Cardiac fibroblast (primary cell): ENCODE results near the gene S1PR4.

Experiments used
- DNase-seq, 2 donors: peaks; one replicate each; pipeline versions ENCODE4 v3.0.0 to v3.0.0-alpha.2; 2010; ENCODE audit warnings: low read depth in 2 of 2
- H3K4me3 ChIP-seq, 2 donors: replicated peaks in 1 of 2; 1 replicate in 1 of 2; 2 replicates in 1 of 2; pipeline ENCODE4 v1.5.1; 2011; ENCODE audit warnings: low read depth in 2 of 2, low read length in 2 of 2, mild to moderate bottlenecking in 2 of 2, moderate library complexity in 1 of 2
- TF ChIP-seq, protein P1 (sequence below): IDR thresholded peaks from one replicate; pipeline ENCODE4 v1.5.1; 2011; ENCODE audit warnings: low read depth, mild to moderate bottlenecking, low read length, inconsistent platforms

Gene S1PR4

DNA sequence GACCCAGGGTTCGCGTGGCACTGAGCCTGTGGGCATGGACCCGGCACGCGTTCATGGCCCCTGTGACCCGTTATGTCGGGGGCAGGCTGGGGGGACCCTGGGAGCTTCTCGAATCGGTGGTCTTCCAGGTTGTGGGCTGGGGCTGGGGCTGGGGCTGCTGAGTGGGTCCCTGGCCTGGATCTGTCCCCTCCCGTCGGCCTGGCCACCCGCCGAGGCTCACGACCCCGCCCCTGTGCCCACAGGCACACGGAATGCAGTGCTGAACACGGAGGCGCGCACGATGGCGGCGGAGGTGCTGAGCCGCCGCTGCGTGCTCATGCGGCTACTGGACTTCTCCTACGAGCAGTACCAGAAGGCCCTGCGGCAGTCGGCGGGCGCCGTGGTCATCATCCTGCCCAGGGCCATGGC, 13.7 kb downstream of the S1PR4 start:
- DNase-seq, result no peak
- H3K4me3 ChIP-seq, result no peak overlapping the region
- TF ChIP-seq, protein P1, sequence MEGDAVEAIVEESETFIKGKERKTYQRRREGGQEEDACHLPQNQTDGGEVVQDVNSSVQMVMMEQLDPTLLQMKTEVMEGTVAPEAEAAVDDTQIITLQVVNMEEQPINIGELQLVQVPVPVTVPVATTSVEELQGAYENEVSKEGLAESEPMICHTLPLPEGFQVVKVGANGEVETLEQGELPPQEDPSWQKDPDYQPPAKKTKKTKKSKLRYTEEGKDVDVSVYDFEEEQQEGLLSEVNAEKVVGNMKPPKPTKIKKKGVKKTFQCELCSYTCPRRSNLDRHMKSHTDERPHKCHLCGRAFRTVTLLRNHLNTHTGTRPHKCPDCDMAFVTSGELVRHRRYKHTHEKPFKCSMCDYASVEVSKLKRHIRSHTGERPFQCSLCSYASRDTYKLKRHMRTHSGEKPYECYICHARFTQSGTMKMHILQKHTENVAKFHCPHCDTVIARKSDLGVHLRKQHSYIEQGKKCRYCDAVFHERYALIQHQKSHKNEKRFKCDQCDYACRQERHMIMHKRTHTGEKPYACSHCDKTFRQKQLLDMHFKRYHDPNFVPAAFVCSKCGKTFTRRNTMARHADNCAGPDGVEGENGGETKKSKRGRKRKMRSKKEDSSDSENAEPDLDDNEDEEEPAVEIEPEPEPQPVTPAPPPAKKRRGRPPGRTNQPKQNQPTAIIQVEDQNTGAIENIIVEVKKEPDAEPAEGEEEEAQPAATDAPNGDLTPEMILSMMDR, result no peak

GRCh38 chr19:3192684-3193083, 14.1 kb downstream of the S1PR4 start:
- TF ChIP-seq, protein P1, result no peak

DNA sequence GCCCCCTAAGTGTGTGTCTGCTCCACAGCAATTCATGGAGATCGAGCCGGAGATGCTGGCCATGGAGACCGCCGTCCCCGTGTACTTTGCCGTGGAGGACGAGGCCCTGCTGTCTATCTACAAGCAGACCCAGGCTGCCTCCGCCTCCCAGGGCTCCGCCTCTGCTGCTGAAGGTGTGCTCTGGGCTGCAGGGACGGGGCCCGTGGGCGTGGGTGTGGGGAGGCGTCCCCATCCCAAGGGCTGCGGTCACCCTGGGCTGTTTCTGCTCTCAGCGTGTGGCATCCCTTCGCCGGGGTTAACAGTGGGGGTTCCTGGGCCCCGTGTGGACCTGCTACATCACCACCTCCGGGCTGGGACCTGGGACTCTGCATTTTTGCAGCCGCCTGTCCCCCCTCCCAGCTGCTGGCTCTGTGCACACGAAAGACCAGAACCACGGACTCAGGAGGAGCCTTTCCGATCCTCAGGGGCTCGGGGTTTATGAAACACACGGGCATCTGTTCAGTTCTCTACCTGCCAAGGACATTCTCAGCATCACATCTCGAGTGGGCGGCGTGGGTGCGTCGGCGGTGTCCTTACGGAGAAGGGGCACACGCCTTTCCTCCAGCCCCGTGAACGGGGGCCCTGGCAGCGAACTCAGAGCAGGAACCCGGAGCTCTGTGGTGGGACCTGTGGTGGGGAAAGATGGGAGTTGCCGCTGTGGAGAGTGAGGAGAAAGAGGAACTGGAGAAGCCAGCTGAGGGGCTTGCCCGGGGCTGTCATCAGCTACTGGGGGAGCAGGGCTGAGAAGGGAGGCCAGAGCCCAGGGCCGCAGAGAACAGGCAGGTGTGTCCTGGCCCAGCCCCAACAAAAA, 14.9 kb downstream of the S1PR4 start:
- no peak overlapping the region for H3K4me3 ChIP-seq
- DNase-seq, result no peak
- TF ChIP-seq, protein P1, result no peak

More at GRCh38 chr19:3192684-3193083, 14.1 kb downstream of the S1PR4 start:
- H3K4me3 ChIP-seq, result no peak overlapping the region
- no peak for DNase-seq

GRCh38 chr19:3194106-3195087, 15.8 kb downstream of the S1PR4 start:
- TF ChIP-seq, protein P1, result no peak
- DNase-seq, result no peak
- no peak overlapping the region for H3K4me3 ChIP-seq

GRCh38 chr19:3196064-3196932, 17.7 kb downstream of the S1PR4 start:
- TF ChIP-seq, protein P1, result no peak
- no peak overlapping the region for H3K4me3 ChIP-seq

GRCh38 chr19:3196933-3197205, 18.3 kb downstream of the S1PR4 start:
- TF ChIP-seq, protein P1, result no peak
- no peak for DNase-seq
- H3K4me3 ChIP-seq, result no peak overlapping the region

More at GRCh38 chr19:3196064-3196932, 17.7 kb downstream of the S1PR4 start:
- no peak for DNase-seq
